ENCODE results near the gene CASP10.

GRCh38 chr2:201152517-201152916 is 30.4 kb upstream of the CASP10 start:
- TF ChIP-seq CTCF (IDR thresholded peaks at IDR 0.05 in 4 of 5, conservative IDR thresholded peaks at IDR 0.05 in 1 of 5) (no peak), POLR2A (IDR thresholded peaks at IDR 0.05) (no peak)

Measured in gastrocnemius medialis (tissue), 4 donors.